GM21576 (cell line): ENCODE data around the gene CLBA1.
A peak's percentile ranks its signal among the peaks of the same experiment; 100 is the strongest.
"Not testable (repeated sequence)": the region's sequence is repeated elsewhere in the genome, so short reads cannot be mapped to it uniquely, and the experiment has no call there.

Experiments
- ATAC-seq: cut with Tn5 transposase; IDR thresholded peaks from one replicate; pipeline ENCODE4 v1.9.1; 2021; ENCODE audit warnings: mild to moderate bottlenecking, moderate library complexity; ENCODE audit not compliant: unreplicated experiment

CLBA1 gene

GRCh38 chr14:104985675-104986486 is at the start of gene CLBA1:
Gene CLBA1 (plus strand): TSS chr14:104985788. CDS start chr14:104986432, 644 bp downstream.
- peak; percentile 88 for ATAC-seq

- ATAC-seq: no peak
These were observed 49.6 kb upstream of the CLBA1 start for GRCh38 chr14:104935955-104936354.

- ATAC-seq: no peak
These were observed 49.0 kb upstream of the CLBA1 start for GRCh38 chr14:104936361-104937155.

- no peak for ATAC-seq
These were observed 48.4 kb upstream of the CLBA1 start for GRCh38 chr14:104937161-104937560.

- no peak for ATAC-seq
These were observed 47.8 kb upstream of the CLBA1 start for GRCh38 chr14:104937694-104938365.

- no peak for ATAC-seq
These were observed 47.2 kb upstream of the CLBA1 start for GRCh38 chr14:104938436-104938835.

- no peak for ATAC-seq
These were observed 46.6 kb upstream of the CLBA1 start for GRCh38 chr14:104938960-104939359.

GRCh38 chr14:104939666-104940410 is 45.8 kb upstream of the CLBA1 start:
- ATAC-seq: no peak

- ATAC-seq: no peak
These were observed 45.0 kb upstream of the CLBA1 start for GRCh38 chr14:104940526-104941150.

- no peak for ATAC-seq
These were observed 43.9 kb upstream of the CLBA1 start for GRCh38 chr14:104941508-104942365.

GRCh38 chr14:104942586-104942985 is 43.0 kb upstream of the CLBA1 start:
- no peak for ATAC-seq

- ATAC-seq: not testable (repeated sequence)
These were observed 42.2 kb upstream of the CLBA1 start for GRCh38 chr14:104943216-104944015.

GRCh38 chr14:104944016-104944308 is 41.6 kb upstream of the CLBA1 start:
- ATAC-seq: not testable (repeated sequence)

GRCh38 chr14:104944436-104945205 is 41.0 kb upstream of the CLBA1 start:
- ATAC-seq: not testable (repeated sequence)

GRCh38 chr14:104945266-104945665 is 40.3 kb upstream of the CLBA1 start:
- not testable (repeated sequence) for ATAC-seq

GRCh38 chr14:104945986-104946965 is 39.3 kb upstream of the CLBA1 start:
- not testable (repeated sequence) for ATAC-seq

- not testable (repeated sequence) for ATAC-seq
These were observed 38.4 kb upstream of the CLBA1 start for GRCh38 chr14:104947201-104947600.
